Measurements from ENCODE around the gene CDCA3. TPM values are rescaled to one million over a fixed set of nuclear protein-coding genes. Genes with fewer than 3 reads are reported as not detected.
A peak's percentile ranks its signal among the peaks of the same experiment; 100 is the strongest.

CDCA3 gene
- total and polyA plus RNA-seq, 2 of the 4 experiments (the other 2 are of a cell fraction), result 23.5 to 61.0 TPM

- ATAC-seq (ENCODE audit: low read depth) (no peak), DNase-seq (no peak)
- Histone ChIP-seq H3K56ac (ENCODE audit: extremely low read depth, insufficient read depth, low read length) (peak overlapping the region; percentile 58; the same call in 1 of the 2 replicates), H2BK15ac (ENCODE audit: low read depth, low read length) (no peak overlapping the region), H2AFZ (replicated peaks; ENCODE audit: low read length, poor library complexity) (peak overlapping the region; percentile 65), H4K5ac (ENCODE audit: low read depth, low read length) (no peak overlapping the region), H2AK9ac (replicated peaks; ENCODE audit: low read depth, low read length, poor library complexity) (peak overlapping the region; percentile 78), H3K27ac (ENCODE audit: insufficient read depth, low read length) (peak overlapping the region; percentile 11; the same call in 1 of the 2 replicates), H4K91ac (ENCODE audit: insufficient read depth, low read depth, low read length) (peak overlapping the region; percentile 57; the same call in 1 of the 2 replicates), H2AK5ac (ENCODE audit: low read depth, low read length) (peak overlapping the region; percentile 26), H3K79me1 (ENCODE audit: low read depth in 1 of 2, low read length in 2 of 2) (peaks cover 24 to 50% of the 10 kb centered on the region in 2 experiments), H3K23ac (ENCODE audit: low read depth, low read length) (no peak overlapping the region), H3K4ac (ENCODE audit: low read depth, low read length) (peak overlapping the region; percentile 28), H3K18ac (ENCODE audit: low read depth, low read length) (no peak overlapping the region), H3K4me3 (ENCODE audit: insufficient read depth, low read depth, low read length) (peak overlapping the region; percentile 25; the same call in 1 of the 2 replicates), H3K9me3 (ENCODE audit: control insufficient read depth, insufficient read depth, low read length) (no peaks in the 10 kb centered on the region), H3K36me3 (ENCODE audit: control insufficient read depth, insufficient read depth, low read length) (peaks cover 33% of the 10 kb centered on the region), H4K20me1 (ENCODE audit: insufficient read depth, low read length) (peaks cover 15% of the 10 kb centered on the region), H3K9ac (ENCODE audit: low read depth, low read length) (peak overlapping the region; percentile 69; the same call in 1 of the 2 replicates), H3K14ac (replicated peaks; ENCODE audit: low read depth, low read length) (no peak overlapping the region), H2BK120ac (ENCODE audit: low read depth, low read length) (no peak overlapping the region), H3K4me2 (ENCODE audit: low read depth, low read length) (peak overlapping the region; percentile 10), H3K9me1 (ENCODE audit: insufficient read depth, low read length) (no peaks in the 10 kb centered on the region), H2BK5ac (ENCODE audit: low read depth, low read length, poor library complexity, severe bottlenecking) (peak overlapping the region; percentile 36), H3K27me3 (ENCODE audit: control insufficient read depth, insufficient read depth, low read length) (no peaks in the 10 kb centered on the region), H4K8ac (ENCODE audit: low read depth in 2 of 2, low read length in 2 of 2) (peak overlapping the region; percentile 2 to 19; a peak in 1 of 4 replicates), H2BK20ac (ENCODE audit: low read depth, low read length) (no peak overlapping the region), H3K4me1 (ENCODE audit: control insufficient read depth, insufficient read depth, low read length) (peaks cover 5% of the 10 kb centered on the region)
- CTCF ChIA-PET, result interaction anchor here (0.6 to 3.3 kb wide), 4 partner anchors 15 to 1163 kb away, joined by 3 to 11 read pairs (median 6); partner anchors contain the start of gene SPSB2
- intact Hi-C loops (cut with micrococcal nuclease) (no loop called here), dilution Hi-C loops (cut with HindIII; ENCODE audit: low sequenced_read_pairs, unreplicated experiment) (no loop called here), in situ Hi-C loops (cut with MboI; ENCODE audit: low sequenced_read_pairs) (no loop called here)
- BruUV-seq (replicated peaks), result no TSS peak
- TF ChIP-seq NFE2L2 (IDR thresholded peaks at IDR 0.05; ENCODE audit: low read depth, low read length), result no peak
- TF ChIP-seq RFX5 (IDR thresholded peaks at IDR 0.05; ENCODE audit: low read depth, low read length), result no peak
- TF ChIP-seq BHLHE40 (IDR thresholded peaks at IDR 0.05; ENCODE audit: low read depth, low read length), result no peak
- TF ChIP-seq RCOR1 (IDR thresholded peaks at IDR 0.05; ENCODE audit: insufficient replicate concordance, low read length), result no peak
- TF ChIP-seq ELK1 (IDR thresholded peaks at IDR 0.05; ENCODE audit: borderline replicate concordance, low read depth, low read length), result no peak
- 0% methylated on average over 2 of the region's 16 CpGs; no CpG with 5 or more reads in 1 of the 2 experiments for WGBS, 2 experiments (ENCODE audit: extremely low coverage in 2 of 2, insufficient read length in 1 of 2)
- POLR2A ChIA-PET (ENCODE audit: unreplicated experiment), result interaction anchor here (1.1 kb wide), 1 partner anchor 21 kb away, joined by 5 read pairs; no protein-coding TSS in a partner anchor
These were observed 312 bp downstream of the CDCA3 start for GRCh38 chr12:6850796-6851152.
